NCI-H1930 (cell line): Measurements from ENCODE around the gene AIF1.

ENCODE experiments used
- DNase-seq, 2 experiments: peaks; one replicate each; lab custom pipeline; 2025; lab: John Stamatoyannopoulos, UW

Gene AIF1

GRCh38 chr6:31642798-31643570 lies 27.9 kb downstream of the AIF1 start:
- DNase-seq, result no peak

- no peak for DNase-seq
Measured at GRCh38 chr6:31643818-31644454, 28.9 kb downstream of the AIF1 start.

GRCh38 chr6:31645325-31645724 lies 30.3 kb downstream of the AIF1 start:
- no peak for DNase-seq

GRCh38 chr6:31651602-31652191 lies 36.7 kb downstream of the AIF1 start:
- DNase-seq, result peak in 1 of 2 experiments; percentile 60

- DNase-seq, result peak; percentile 88 to 98
Measured at GRCh38 chr6:31652925-31653724, 38.1 kb downstream of the AIF1 start.

GRCh38 chr6:31654574-31655348 lies 39.7 kb downstream of the AIF1 start:
- no peak for DNase-seq

GRCh38 chr6:31655349-31656237 lies 40.6 kb downstream of the AIF1 start, which contains the start of gene APOM:
Gene APOM, plus strand, starts transcription at chr6:31655894. Its CDS starts 73 bp downstream, at chr6:31655967.
- DNase-seq, result no peak

GRCh38 chr6:31657406-31658157 lies 42.5 kb downstream of the AIF1 start:
- no peak for DNase-seq

GRCh38 chr6:31658158-31658688 lies 43.2 kb downstream of the AIF1 start:
- DNase-seq, result no peak

- no peak for DNase-seq
Measured at GRCh38 chr6:31658983-31659648, 44.1 kb downstream of the AIF1 start.

GRCh38 chr6:31659649-31660380 lies 44.8 kb downstream of the AIF1 start:
- no peak for DNase-seq

GRCh38 chr6:31660381-31661261 lies 45.6 kb downstream of the AIF1 start, which contains the start of gene C6orf47:
Gene C6orf47, minus strand, starts transcription at chr6:31660778. Its CDS starts 831 bp downstream, at chr6:31659947.
- peak; percentile 52 to 72 for DNase-seq

- DNase-seq, result no peak
Measured at GRCh38 chr6:31661262-31662123, 46.5 kb downstream of the AIF1 start.

- no peak for DNase-seq
Measured at GRCh38 chr6:31662124-31662723, 47.2 kb downstream of the AIF1 start.

GRCh38 chr6:31663126-31663960 lies 48.3 kb downstream of the AIF1 start:
- DNase-seq, result no peak
